Nucleus accumbens (tissue), 56 donors: Measurements from ENCODE around the gene HPX.
"Not testable (repeated sequence)": the region's sequence is repeated elsewhere in the genome, so short reads cannot be mapped to it uniquely, and the experiment has no call there.

Experiments used
- DNase-seq, 56 donors: peaks; one replicate each; lab custom pipeline; 2025; lab: John Stamatoyannopoulos, UW

The HPX gene

GRCh38 chr11:6395470-6396060 lies 45.2 kb downstream of the HPX start:
- DNase-seq = no peak

GRCh38 chr11:6393989-6394670 lies 46.7 kb downstream of the HPX start:
- DNase-seq = peak in 1 of 56 donors; percentile 21

GRCh38 chr11:6392251-6392650 lies 48.5 kb downstream of the HPX start:
- DNase-seq = not testable (repeated sequence)

GRCh38 chr11:6391537-6392134 lies 49.2 kb downstream of the HPX start:
- DNase-seq = no peak

- DNase-seq = no peak
Observed at GRCh38 chr11:6390718-6391469, 49.9 kb downstream of the HPX start.

GRCh38 chr11:6389905-6390717 lies 50.7 kb downstream of the HPX start, which contains the start of gene SMPD1:
TSS of gene SMPD1 (plus strand) at chr11:6390474. CDS start at chr11:6390599, 125 bp downstream.
- peak; percentile 67 to 97 (median 92) for DNase-seq

GRCh38 chr11:6388748-6389147 lies 52.0 kb downstream of the HPX start:
- DNase-seq = no peak

- DNase-seq = no peak
Observed at GRCh38 chr11:6387811-6388599, 52.8 kb downstream of the HPX start.

- DNase-seq = no peak
Observed at GRCh38 chr11:6385046-6385777, 55.6 kb downstream of the HPX start.
